Activated B cell treated with CpG ODN at 0.5 μM for 24 hours (primary cell): Measurements from ENCODE around the gene PLEKHG4B. TPM values are rescaled to one million over a fixed set of nuclear protein-coding genes. Genes with fewer than 3 reads are reported as not detected.

ENCODE experiments used
- ATAC-seq: fragments of 200-7000 bp; cut with Tn5 transposase; one replicate; pipeline ENCODE4 v1.10.0; 2021; ENCODE audit warnings: low read depth, mild to moderate bottlenecking, moderate library complexity
- CTCF ChIA-PET: fragments of 350-600 bp; sonication (Branson Sonifier 250); formaldehyde crosslinking; loops from one replicate; lab custom pipeline; 2021; ENCODE audit warnings: antibody characterized with exemption; lab: Charles Lee
- POLR2A ChIA-PET: fragments of 350-600 bp; sonication (Branson Sonifier 250); formaldehyde crosslinking; loops from one replicate; lab custom pipeline; 2021; ENCODE audit warnings: antibody characterized with exemption; lab: Charles Lee
- DNase-seq: peaks from one replicate; pipeline ENCODE4 v3.0.0; 2022
- H3K27ac Mint-ChIP-seq: one replicate; pipeline ENCODE4 v1.8.0; 2020; ENCODE audit warnings: mixed read lengths
- H3K27me3 Mint-ChIP-seq: one replicate; pipeline ENCODE4 v1.8.0; 2021; ENCODE audit warnings: mixed read lengths
- H3K36me3 Mint-ChIP-seq: one replicate; pipeline ENCODE4 v1.8.0; 2021; ENCODE audit warnings: low read depth, mixed read lengths
- H3K4me1 Mint-ChIP-seq: one replicate; pipeline ENCODE4 v1.8.0; 2021; ENCODE audit warnings: mixed read lengths
- H3K4me3 Mint-ChIP-seq: one replicate; pipeline ENCODE4 v1.8.0; 2020; ENCODE audit warnings: mild to moderate bottlenecking, mixed read lengths
- H3K9me3 Mint-ChIP-seq: one replicate; pipeline ENCODE4 v1.8.0; 2020; ENCODE audit warnings: mixed read lengths
- CTCF ChIP-seq: fragments of 200-600 bp; IDR thresholded peaks from one replicate; pipeline ENCODE4 v1.8.0; 2022; ENCODE audit warnings: antibody characterized with exemption, mild to moderate bottlenecking
- intact Hi-C: fragments of 100-400 bp; cut with micrococcal nuclease; formaldehyde crosslinking; loops from one replicate; pipeline ENCODE4 v1.15.1; 2024
- total RNA-seq: library from RNA; stranded (reverse); gene quantifications from 2 replicates; pipeline ENCODE4 v1.2.3, GENCODE V29; 2022

The PLEKHG4B gene
- total RNA-seq, 1 donor from 2014 or later = not detected

GRCh38 chr5:169071-169727 lies 77.2 kb downstream of the PLEKHG4B start:
- Mint-ChIP-seq H3K4me3 (no peak overlapping the region), H3K27ac (no peak overlapping the region), H3K36me3 (no peaks in the 10 kb centered on the region), H3K27me3 (peaks cover 4% of the 10 kb centered on the region), H3K4me1 (no peaks in the 10 kb centered on the region), H3K9me3 (no peaks in the 10 kb centered on the region)
- ATAC-seq = no peak
- ChIA-PET POLR2A (no interaction called here), CTCF (no interaction called here)
- DNase-seq = no peak
- no peak for TF ChIP-seq CTCF
- intact Hi-C loops = no loop called here

- ChIA-PET CTCF (no interaction called here), POLR2A (no interaction called here)
- intact Hi-C loops = no loop called here
- DNase-seq (no peak), ATAC-seq (no peak)
- peaks cover 4% of the 10 kb centered on the region for H3K27me3 Mint-ChIP-seq
- TF ChIP-seq CTCF = no peak
- H3K36me3 Mint-ChIP-seq = no peaks in the 10 kb centered on the region
- no peaks in the 10 kb centered on the region for H3K9me3 Mint-ChIP-seq
- no peaks in the 10 kb centered on the region for H3K4me1 Mint-ChIP-seq
- no peak overlapping the region for H3K4me3 Mint-ChIP-seq
- H3K27ac Mint-ChIP-seq = no peak overlapping the region
Measured at GRCh38 chr5:169728-170094, 77.7 kb downstream of the PLEKHG4B start.

GRCh38 chr5:170971-171800 lies 79.2 kb downstream of the PLEKHG4B start:
- peaks cover 4% of the 10 kb centered on the region for H3K27me3 Mint-ChIP-seq
- no peak overlapping the region for H3K4me3 Mint-ChIP-seq
- no peak for DNase-seq
- H3K9me3 Mint-ChIP-seq = no peaks in the 10 kb centered on the region
- H3K4me1 Mint-ChIP-seq = no peaks in the 10 kb centered on the region
- ATAC-seq = no peak
- ChIA-PET POLR2A (no interaction called here), CTCF (no interaction called here)
- intact Hi-C loops = no loop called here
- no peak for TF ChIP-seq CTCF
- H3K27ac Mint-ChIP-seq = no peak overlapping the region
- no peaks in the 10 kb centered on the region for H3K36me3 Mint-ChIP-seq

GRCh38 chr5:171801-172331 lies 79.9 kb downstream of the PLEKHG4B start:
- no peak overlapping the region for H3K4me3 Mint-ChIP-seq
- no peaks in the 10 kb centered on the region for H3K4me1 Mint-ChIP-seq
- peaks cover 4% of the 10 kb centered on the region for H3K27me3 Mint-ChIP-seq
- DNase-seq (no peak), ATAC-seq (no peak)
- intact Hi-C loops = no loop called here
- H3K36me3 Mint-ChIP-seq = no peaks in the 10 kb centered on the region
- CTCF ChIA-PET = no interaction called here
- H3K27ac Mint-ChIP-seq = no peak overlapping the region
- POLR2A ChIA-PET = no interaction called here
- H3K9me3 Mint-ChIP-seq = no peaks in the 10 kb centered on the region
- TF ChIP-seq CTCF = no peak

- H3K4me3 Mint-ChIP-seq = no peak overlapping the region
- no peaks in the 10 kb centered on the region for H3K4me1 Mint-ChIP-seq
- POLR2A ChIA-PET = no interaction called here
- no peak overlapping the region for H3K27ac Mint-ChIP-seq
- CTCF ChIA-PET = no interaction called here
- peaks cover 4% of the 10 kb centered on the region for H3K27me3 Mint-ChIP-seq
- H3K36me3 Mint-ChIP-seq = no peaks in the 10 kb centered on the region
- intact Hi-C loops = no loop called here
- DNase-seq (no peak), ATAC-seq (no peak)
- no peak for TF ChIP-seq CTCF
- no peaks in the 10 kb centered on the region for H3K9me3 Mint-ChIP-seq
Measured at GRCh38 chr5:172421-172820, 80.5 kb downstream of the PLEKHG4B start.
